Hair follicle dermal papilla cell (primary cell): ENCODE measurements around the gene ZNF750. TPM values are rescaled to one million over a fixed set of nuclear protein-coding genes. Genes with fewer than 3 reads are reported as not detected.

ENCODE experiments used
- total RNA-seq: library from RNA; depleted of rRNA; stranded (reverse); fragments of >200 nt; gene quantifications from 2 replicates; pipeline ENCODE4 v1.2.3, GENCODE V29; 2012

The ZNF750 gene
- total RNA-seq = not detected in 2 replicates

DNA sequence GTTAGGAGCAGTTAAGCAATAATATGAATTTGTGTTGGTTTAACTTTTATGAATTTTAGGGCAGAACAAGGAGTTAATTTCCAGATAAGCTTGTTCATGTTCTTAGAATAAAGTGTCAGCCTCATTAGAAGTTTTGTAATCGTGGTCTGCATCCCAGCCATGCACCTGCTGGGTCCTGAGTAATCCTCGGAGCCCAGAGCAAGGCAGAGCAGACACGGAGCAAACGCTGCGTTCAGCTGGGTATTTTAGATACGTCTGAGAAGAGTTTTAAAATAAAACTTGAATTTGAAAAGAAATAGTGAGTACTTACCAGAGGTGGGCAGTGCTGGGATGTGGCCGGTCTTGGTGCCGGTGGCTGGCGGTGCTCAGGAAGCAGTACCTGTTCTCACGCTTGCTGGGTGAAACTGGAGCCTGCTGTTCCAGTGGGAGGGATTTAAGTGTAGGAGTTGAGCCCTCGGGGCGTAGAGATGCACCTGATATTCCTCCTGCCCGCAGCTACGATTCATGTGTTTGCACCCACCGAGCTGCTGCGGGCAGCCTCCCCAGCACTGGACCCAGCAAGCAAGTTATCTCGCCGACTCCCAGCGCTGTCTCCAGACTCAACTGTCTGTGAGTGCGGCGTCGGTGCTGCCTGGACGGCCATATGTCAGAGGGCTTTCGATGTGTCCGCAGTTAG is at the start of gene ZNF750:
Gene ZNF750, minus strand, starts transcription at position 406 of the 676 bp plus-strand sequence. CDS start 7,568 bp downstream, outside the sequence.

Other genes starting within 250 kb of the ZNF750 start
- gene WDR45B, start 191.6 kb downstream of the ZNF750 start, total RNA-seq = 74.0 and 89.1 TPM in 2 replicates
- 8.4 and 11.9 TPM in 2 replicates for gene RAB40B, start 141.3 kb downstream of the ZNF750 start, total RNA-seq
- 8.4 and 9.1 TPM in 2 replicates for gene FN3KRP, start 123.3 kb downstream of the ZNF750 start, total RNA-seq
- gene FN3K, start 104.4 kb downstream of the ZNF750 start, total RNA-seq = 1.8 and 2.4 TPM in 2 replicates
- 25.6 and 27.1 TPM in 2 replicates for gene TBCD, start 88.0 kb downstream of the ZNF750 start, total RNA-seq
- 126 and 165 TPM in 2 replicates for gene METRNL, start 239.6 kb upstream of the ZNF750 start, total RNA-seq